GM21717 (cell line): Measurements from ENCODE around the gene PARS2.

ENCODE experiments used
- ATAC-seq: cut with Tn5 transposase; IDR thresholded peaks from one replicate; pipeline ENCODE4 v1.9.1; 2021; ENCODE audit warnings: mild to moderate bottlenecking, moderate library complexity; ENCODE audit not compliant: unreplicated experiment

PARS2 gene

GRCh38 chr1:54764133-54764921 is at the start of gene PARS2:
Gene PARS2 (minus strand): TSS chr1:54764523. CDS start chr1:54759161, 5,362 bp downstream.
- peak; percentile 94 for ATAC-seq

GRCh38 chr1:54814126-54814498 is 49.8 kb upstream of the PARS2 start:
- no peak for ATAC-seq

GRCh38 chr1:54813485-54814125 is 49.3 kb upstream of the PARS2 start:
- ATAC-seq, result no peak

- ATAC-seq, result no peak
Measured at GRCh38 chr1:54812801-54813484, 48.6 kb upstream of the PARS2 start.

DNA sequence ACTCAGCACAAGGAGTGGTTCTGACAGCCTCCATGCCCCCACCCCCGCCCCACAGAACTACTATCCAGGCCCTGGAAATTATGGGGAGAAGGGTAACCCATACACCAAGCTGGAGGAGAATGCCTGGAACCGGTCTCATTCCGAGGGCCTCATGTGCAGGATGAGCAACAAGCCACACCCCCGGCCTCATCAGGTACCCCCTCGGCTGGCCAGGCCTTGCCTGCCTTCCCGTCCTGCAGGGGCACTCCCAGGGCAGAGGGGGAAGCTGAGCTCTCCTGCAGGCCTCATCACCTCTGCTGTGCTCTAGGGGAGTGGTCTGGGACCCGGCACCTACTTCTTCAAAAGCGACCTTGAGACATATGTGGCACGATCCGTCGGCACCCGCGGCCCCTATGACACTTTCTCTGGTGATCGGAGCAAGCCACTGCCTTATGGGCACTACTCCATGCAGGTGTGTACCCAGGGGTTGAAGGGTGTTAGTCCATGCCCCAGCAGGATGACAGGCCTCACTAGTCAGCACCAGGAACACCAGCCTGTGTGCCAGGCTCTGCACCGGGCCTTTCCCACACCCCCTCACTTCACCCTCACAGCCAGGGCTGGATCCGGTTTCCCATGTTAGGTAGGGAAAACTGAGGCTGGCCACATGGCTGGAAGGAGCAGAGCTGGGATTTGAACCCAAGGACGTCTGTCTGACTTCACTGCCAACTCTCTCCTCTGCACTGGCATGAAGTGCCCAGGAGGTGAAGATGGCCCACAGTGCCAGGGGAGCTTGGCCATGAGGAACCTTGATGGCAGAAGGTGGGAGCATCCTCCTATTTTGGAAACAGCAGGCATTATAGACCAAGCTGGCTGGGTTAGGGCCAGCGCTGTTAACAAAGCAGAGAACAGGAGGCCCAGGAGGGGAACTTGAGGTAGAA is 47.7 kb upstream of the PARS2 start:
- no peak for ATAC-seq

DNA sequence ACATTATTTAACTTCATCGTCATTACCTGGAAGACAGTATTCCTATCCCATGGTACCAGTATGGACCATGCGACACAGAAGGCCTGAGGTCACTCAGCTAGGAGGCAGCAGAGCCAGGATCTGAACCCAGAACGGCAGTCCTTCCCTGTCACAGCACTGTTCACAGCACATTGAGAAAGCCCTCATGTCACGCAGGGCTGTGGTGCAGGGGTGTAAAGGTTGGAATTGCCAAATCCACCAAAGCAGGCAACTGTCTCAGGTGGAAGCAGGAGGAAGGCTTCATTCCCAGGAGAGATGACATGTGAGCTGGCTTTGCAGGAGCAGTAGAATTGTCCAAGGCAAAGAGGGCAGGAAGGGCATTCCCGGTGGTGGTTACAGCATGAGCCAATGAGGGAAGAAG is 46.7 kb upstream of the PARS2 start:
- no peak for ATAC-seq

- ATAC-seq, result no peak
Measured at GRCh38 chr1:54810153-54810942, 46.0 kb upstream of the PARS2 start.

DNA sequence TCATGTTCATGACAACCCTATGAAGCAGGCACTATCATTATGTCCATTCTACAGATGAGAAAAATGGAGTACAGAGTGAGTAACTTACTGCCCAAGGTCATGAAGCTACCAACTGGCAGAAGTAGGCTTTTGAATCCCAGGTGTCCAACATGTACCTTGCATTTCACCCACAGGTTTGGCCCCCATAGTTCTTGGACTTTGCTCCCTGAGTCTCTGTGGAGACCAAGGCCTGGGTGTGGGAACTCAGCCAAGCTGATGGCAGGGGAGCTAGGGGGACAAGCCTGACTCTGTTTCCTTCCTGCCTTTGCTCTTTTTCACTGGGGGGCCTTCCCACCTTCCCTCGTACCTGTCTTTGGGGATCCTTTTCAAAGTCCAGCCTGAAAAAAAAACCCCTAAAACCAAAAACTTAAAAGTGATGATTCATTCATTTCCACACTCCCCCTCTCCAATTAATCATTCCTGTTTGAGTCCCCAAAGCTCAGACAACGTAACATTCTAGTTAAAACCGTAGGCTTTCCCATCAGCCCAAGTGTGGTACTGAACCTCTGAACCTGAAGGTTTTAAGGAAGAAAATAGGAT is 45.3 kb upstream of the PARS2 start:
- no peak for ATAC-seq

GRCh38 chr1:54808443-54809207 is 44.3 kb upstream of the PARS2 start:
- ATAC-seq, result no peak

DNA sequence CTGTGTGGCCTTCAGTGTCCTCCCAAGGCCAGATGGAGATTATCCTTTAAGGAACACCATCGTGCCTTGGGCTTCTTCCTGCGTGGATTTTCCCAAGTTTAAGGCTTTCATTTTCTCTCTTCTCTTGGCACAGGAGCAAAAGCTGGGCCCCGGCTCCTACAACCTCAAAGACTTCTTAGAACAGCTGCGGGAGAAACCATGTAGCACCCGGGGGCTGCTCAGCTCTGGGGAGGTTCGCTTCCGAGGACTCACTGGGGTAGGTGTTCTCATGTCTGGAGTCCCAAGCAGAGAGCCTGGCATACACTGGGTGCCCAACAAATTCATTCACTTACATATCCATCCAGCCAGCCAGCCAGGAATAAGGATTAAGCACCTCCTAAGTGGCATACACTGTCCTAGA is 43.4 kb upstream of the PARS2 start:
- no peak for ATAC-seq

DNA sequence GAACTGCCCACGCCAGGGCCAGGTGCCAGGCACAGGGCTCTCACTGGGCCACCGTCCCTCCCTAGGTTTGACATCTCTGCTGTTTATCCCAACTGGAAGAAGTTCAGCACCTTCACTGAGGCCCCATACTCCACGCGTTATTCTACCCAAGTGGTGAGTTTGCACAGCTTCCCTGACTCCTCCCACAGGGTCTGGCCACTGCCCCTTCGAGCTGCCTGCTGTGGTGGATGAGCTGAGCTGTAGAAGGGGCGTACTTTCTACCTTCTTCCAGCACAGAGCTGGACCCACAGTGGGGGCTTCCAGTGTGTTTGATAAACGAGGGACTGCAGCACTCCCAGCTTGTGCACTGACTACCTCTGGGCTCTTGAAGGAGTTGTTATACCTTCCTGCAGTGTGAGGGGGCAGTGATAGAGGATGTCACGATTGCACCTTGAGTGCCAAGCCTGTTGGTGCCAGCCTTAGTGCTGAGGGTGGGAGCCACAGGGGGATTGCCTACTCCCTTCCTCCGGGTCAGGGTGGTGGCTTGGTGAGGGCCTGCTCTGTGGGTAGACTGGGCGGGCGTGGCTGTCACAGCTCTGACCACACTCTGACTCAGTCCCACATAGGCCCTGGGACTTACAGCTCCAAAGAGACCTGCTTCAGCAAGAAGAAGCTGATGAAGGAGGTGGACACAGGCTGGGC is 42.7 kb upstream of the PARS2 start:
- ATAC-seq, result no peak

DNA sequence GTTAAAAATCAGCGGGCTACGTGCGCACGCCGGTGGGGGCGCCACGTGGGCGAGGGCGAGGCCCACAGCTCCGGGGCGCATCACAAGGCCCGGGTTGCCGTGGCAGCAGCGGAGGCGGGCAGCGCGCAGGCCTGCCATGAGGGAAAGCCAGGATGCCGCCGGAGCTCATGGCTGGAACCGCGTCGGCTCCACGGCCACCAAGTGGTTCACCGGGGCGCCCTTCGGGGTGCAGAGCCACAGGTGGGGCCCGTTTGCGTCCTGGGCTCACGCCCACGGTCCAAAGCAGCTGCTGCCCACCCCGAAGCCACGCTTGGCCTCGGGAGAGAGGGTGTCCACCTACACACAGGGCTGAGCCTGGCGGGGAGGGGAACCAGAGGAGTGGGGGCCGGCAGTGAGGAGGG is 41.7 kb upstream of the PARS2 start:
- no peak for ATAC-seq

DNA sequence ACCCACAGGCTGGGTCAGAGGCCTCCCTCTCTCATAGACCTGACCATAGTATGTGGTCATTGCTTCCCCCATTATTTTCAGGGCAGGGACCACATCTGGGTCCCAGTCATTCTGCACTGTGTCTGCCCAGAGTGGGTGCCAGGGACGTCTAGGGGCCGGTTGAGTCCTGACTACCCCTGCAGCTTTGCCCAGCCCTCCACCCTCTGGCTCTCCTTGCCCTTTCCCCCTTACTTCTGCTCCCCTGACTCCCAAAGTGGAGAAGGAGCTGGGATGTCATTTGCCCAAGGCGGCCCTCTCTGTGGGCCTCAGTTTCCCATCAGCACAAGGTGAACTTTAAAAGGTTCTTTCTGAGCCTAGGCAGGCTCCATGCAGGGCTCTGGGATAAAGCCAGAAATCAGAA is 41.1 kb upstream of the PARS2 start:
- no peak for ATAC-seq

DNA sequence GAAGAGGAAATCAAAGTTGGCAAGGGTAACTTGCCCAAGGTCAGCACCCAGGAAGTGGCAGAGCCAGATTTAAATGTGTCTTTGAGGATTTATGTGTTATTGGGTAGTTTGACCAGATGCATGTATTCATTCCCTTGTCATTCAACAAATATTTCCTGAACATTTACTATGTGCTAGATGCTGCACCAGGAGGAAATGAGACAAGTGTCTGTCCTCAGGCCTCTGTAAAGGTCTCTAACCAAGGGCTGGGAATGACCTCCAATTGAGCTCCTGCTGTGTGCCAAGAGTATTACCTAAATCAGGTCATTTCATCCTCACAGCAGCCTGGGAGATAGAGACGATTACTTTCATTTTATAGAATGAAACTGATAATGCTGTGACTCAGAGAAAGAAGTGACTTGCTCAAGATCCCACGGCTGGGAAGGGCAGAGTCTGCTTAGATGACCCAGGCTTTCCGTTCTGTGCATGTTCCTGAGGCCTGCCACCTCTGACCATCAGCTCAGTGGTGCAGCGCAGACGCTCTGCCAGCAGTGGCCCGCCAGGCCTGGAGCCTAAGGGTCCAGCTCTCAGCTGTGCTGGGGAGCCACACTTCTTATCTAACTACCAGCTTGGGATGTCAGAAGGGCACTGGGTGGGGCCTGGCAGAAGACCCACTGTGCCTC is 40.3 kb upstream of the PARS2 start:
- ATAC-seq, result no peak

DNA sequence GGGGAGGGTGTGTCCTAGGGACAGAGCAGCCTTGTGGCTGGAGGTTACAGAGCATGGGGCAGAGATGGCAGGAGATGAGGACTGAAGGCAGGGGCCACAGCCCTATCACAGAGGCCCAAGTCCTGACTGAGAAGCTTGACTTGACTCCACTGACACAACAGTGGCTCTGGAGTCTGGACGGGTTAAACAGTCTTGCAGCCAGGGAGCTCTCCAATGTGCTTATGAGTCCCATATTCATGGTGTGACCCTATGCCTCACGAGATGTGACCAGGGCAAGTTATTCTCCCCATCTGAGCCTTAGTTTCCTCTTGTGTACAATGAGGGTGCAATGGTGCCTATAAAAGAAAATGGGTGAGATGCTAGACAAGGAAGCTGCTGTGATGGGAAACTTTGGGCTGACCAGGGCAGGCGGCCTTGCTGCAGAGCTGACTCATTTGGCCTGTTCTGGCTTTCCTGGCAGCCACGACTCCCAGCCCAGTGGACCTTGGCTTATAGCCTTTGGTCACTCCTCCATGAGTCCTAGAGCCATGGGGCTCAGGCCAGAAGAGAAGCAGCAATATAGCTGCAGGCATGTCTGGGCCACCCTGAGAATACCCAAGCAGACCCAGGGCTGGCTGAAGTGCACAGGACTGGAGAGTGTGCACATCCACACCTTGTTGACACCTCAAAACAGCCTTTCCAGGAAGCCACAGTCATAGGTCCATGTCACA is 39.6 kb upstream of the PARS2 start:
- no peak for ATAC-seq

DNA sequence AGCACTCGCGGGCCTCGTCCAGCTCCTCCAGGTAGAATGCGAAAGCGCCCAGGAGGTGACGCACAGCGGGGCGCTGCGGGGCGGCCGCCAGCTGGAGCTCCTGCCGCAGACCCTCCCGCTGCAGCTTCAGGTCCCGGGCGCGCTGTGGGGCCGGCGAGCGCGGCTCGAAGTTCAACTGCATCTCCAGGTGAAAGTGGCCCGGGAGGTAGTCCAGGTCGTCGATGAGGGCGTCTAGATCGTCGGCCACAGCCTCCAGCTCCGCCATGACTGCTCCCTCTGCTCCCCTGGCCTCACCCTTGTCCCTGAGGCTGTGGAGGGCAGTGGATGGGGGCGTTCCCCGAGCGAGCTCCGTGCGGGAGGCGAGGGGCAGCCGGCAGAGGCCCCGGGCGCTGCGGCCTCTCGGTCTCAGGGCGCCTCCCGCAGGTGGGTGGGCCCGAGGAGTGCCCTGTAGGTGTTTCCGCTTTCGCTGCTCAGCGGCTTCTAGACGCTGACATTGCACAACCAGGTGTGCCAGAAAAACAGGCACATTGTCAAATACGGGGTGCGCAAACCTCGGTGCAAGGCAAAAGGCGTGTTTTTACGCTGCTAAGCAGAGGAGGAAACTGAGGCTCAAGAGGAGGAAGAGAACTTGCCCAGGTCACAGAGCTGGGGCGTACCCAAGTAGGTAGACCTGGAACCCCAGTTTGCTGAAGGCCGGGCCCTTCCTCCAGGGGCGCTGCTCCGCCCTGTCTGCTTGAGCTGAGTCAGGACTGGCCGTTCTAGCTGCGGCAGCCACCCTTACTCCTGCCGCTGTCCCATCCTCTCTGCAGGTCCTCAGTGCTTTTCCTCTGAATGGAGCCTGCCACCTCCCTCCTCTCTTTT is 36.8 kb upstream of the PARS2 start, which contains the start of gene TTC22:
TTC22 (minus strand) TSS at position 425 of the 861 bp plus-strand sequence; CDS start at position 265, 160 bp downstream.
- ATAC-seq, result peak; percentile 43
